ENCODE data around the gene NAP1L4.

GRCh38 chr11:2975594-2975993 lies 16.5 kb downstream of the NAP1L4 start:
- TF ChIP-seq TP53 (CRISPR knock-in tag; IDR thresholded peaks at IDR 0.05) = no peak
- TF ChIP-seq, protein P1, sequence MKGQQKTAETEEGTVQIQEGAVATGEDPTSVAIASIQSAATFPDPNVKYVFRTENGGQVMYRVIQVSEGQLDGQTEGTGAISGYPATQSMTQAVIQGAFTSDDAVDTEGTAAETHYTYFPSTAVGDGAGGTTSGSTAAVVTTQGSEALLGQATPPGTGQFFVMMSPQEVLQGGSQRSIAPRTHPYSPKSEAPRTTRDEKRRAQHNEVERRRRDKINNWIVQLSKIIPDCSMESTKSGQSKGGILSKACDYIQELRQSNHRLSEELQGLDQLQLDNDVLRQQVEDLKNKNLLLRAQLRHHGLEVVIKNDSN (CRISPR knock-in tag; IDR thresholded peaks at IDR 0.05) = no peak
- no peak for TF ChIP-seq NR3C1 (CRISPR knock-in tag; conservative IDR thresholded peaks at IDR 0.05; ENCODE audit: low read depth)
- TF ChIP-seq SP1 (CRISPR knock-in tag; conservative IDR thresholded peaks at IDR 0.05) = no peak
- no peak for TF ChIP-seq NFATC4 (CRISPR knock-in tag; IDR thresholded peaks at IDR 0.05)
- TF ChIP-seq, protein P2, sequence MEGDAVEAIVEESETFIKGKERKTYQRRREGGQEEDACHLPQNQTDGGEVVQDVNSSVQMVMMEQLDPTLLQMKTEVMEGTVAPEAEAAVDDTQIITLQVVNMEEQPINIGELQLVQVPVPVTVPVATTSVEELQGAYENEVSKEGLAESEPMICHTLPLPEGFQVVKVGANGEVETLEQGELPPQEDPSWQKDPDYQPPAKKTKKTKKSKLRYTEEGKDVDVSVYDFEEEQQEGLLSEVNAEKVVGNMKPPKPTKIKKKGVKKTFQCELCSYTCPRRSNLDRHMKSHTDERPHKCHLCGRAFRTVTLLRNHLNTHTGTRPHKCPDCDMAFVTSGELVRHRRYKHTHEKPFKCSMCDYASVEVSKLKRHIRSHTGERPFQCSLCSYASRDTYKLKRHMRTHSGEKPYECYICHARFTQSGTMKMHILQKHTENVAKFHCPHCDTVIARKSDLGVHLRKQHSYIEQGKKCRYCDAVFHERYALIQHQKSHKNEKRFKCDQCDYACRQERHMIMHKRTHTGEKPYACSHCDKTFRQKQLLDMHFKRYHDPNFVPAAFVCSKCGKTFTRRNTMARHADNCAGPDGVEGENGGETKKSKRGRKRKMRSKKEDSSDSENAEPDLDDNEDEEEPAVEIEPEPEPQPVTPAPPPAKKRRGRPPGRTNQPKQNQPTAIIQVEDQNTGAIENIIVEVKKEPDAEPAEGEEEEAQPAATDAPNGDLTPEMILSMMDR (IDR thresholded peaks at IDR 0.05) = no peak
- no peak for TF ChIP-seq ESRRA (CRISPR knock-in tag; IDR thresholded peaks at IDR 0.05; ENCODE audit: borderline replicate concordance)
- no peak for TF ChIP-seq USF2 (CRISPR knock-in tag; IDR thresholded peaks at IDR 0.05)
- TF ChIP-seq ATF6 (CRISPR knock-in tag; IDR thresholded peaks at IDR 0.05) = no peak
- TF ChIP-seq ZNF416 (CRISPR knock-in tag; IDR thresholded peaks at IDR 0.05) = no peak
- TF ChIP-seq ELF4 (CRISPR knock-in tag; IDR thresholded peaks at IDR 0.05; ENCODE audit: low read depth) = no peak
- TF ChIP-seq, protein P3, sequence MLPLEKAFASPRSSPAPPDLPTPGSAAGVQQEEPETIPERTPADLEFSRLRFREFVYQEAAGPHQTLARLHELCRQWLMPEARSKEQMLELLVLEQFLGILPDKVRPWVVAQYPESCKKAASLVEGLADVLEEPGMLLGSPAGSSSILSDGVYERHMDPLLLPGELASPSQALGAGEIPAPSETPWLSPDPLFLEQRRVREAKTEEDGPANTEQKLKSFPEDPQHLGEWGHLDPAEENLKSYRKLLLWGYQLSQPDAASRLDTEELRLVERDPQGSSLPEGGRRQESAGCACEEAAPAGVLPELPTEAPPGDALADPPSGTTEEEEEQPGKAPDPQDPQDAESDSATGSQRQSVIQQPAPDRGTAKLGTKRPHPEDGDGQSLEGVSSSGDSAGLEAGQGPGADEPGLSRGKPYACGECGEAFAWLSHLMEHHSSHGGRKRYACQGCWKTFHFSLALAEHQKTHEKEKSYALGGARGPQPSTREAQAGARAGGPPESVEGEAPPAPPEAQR (CRISPR knock-in tag; IDR thresholded peaks at IDR 0.05) = no peak

Measured in WTC11 (cell line).